ENCODE data around the gene MACROH2A1.

Gene MACROH2A1

DNA sequence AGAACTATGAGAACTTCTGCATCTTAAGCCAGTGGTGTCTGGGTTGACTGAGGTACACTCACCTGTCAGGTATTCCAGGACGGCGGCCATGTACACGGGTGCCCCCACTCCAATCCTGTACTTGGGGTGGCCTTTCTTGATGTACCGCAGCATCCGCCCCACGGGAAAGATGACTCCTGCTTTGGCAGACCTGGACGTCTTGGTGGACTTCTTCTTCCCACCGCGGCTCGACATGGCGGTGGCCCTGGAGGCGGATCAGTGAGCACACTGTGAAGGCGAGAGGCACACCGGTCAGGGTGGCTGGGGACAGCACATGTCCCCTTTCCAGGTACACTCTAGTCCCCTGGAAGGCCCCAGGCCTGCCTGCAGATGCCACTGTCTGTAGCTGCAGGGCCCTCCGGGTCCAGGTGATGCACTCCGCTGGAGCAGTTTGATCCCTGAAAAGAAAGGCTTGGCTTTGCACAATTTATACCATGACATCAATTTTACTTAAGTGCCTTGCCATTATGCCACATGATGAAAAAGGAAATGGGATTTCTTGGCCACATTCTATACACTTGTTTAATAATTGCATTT is 10.1 kb downstream of the MACROH2A1 start:
- no peak overlapping the region for H3K4me3 ChIP-seq (ENCODE audit: low read depth, low read length)
- TF ChIP-seq CTCF (IDR thresholded peaks at IDR 0.05; ENCODE audit: low read depth, low read length): no peak

DNA sequence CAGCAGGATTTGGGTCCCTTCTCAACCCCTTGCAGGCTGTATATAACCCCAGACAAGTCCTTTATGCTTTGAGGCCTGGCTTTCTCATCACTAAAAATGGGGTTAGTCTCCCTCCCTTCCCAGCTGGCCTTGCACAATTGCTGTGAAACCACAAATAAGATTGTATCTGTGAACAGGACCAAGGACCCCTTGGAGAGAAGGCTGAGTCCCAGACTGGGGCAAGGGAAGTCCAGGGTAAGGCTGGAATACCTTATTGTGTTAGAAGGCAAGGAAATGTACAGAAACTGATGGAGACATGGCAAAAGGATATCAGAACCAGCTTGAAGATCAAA is 11.4 kb downstream of the MACROH2A1 start:
- no peak for TF ChIP-seq CTCF (IDR thresholded peaks at IDR 0.05; ENCODE audit: low read depth, low read length)

GRCh38 chr5:135386886-135387628 is 12.0 kb downstream of the MACROH2A1 start:
- H3K4me3 ChIP-seq (ENCODE audit: low read depth, low read length): no peak overlapping the region
- TF ChIP-seq CTCF (IDR thresholded peaks at IDR 0.05; ENCODE audit: low read depth, low read length): no peak

More for the DNA sequence above, 11.4 kb downstream of the MACROH2A1 start:
- H3K4me3 ChIP-seq (ENCODE audit: low read depth, low read length): no peak overlapping the region

DNA sequence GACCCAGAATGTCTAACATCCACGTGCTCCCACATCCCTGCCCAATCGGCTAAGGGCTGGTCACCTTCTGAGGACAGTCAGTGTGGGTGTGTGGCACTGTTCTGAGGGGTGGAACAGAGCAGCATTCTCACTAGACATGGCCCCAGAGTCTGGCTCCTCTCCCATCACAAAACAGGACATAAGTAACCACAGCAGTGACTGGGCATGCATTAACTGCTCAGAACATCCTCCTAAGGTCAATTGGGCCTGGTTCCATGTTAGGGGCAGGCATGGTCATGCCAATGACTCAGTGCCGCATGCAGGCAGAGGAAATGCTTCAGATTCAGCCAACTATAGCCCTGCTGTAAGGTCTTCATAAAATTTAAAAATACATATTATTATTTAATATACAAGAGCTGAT is 12.9 kb downstream of the MACROH2A1 start:
- no peak for TF ChIP-seq CTCF (IDR thresholded peaks at IDR 0.05; ENCODE audit: low read depth, low read length)
- no peak overlapping the region for H3K4me3 ChIP-seq (ENCODE audit: low read depth, low read length)

- no peak overlapping the region for H3K4me3 ChIP-seq (ENCODE audit: low read depth, low read length)
- TF ChIP-seq CTCF (IDR thresholded peaks at IDR 0.05; ENCODE audit: low read depth, low read length): no peak
Observed at GRCh38 chr5:135385576-135385975, 13.5 kb downstream of the MACROH2A1 start.

GRCh38 chr5:135384898-135385297 is 14.1 kb downstream of the MACROH2A1 start:
- TF ChIP-seq CTCF (IDR thresholded peaks at IDR 0.05; ENCODE audit: low read depth, low read length): no peak
- no peak overlapping the region for H3K4me3 ChIP-seq (ENCODE audit: low read depth, low read length)

GRCh38 chr5:135383803-135384495 is 15.1 kb downstream of the MACROH2A1 start:
- TF ChIP-seq CTCF (IDR thresholded peaks at IDR 0.05; ENCODE audit: low read depth, low read length): no peak
- H3K4me3 ChIP-seq (ENCODE audit: low read depth, low read length): no peak overlapping the region

Measured in WI38 (cell line).